ENCODE data around the gene WIPF1.

The WIPF1 gene

DNA sequence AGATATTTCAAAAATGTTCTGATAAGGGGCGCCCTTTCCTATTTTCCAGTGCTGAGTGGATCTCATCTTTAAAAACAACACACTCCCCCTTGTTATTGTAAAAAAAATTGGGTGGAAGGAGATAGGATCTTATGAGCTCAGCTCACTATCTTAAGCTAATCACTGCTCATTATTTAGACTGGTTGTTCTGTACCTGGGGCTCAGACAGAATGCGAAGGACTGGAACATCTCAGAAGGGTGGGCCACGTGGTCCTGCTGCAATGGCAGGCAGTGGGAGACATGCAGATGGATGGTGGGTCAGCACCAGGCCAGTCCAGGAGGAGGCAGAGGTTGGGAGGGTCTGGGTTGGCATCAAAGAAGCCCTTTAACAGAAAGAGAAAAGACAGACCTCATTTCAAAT, 62.5 kb downstream of the WIPF1 start:
- H3K4me3 ChIP-seq (ENCODE audit: low read depth, low read length): no peak overlapping the region
- no peak for DNase-seq (ENCODE audit: low read depth)
- no peak for TF ChIP-seq CTCF (IDR thresholded peaks at IDR 0.05; ENCODE audit: low read depth, low read length, missing control alignments)

DNA sequence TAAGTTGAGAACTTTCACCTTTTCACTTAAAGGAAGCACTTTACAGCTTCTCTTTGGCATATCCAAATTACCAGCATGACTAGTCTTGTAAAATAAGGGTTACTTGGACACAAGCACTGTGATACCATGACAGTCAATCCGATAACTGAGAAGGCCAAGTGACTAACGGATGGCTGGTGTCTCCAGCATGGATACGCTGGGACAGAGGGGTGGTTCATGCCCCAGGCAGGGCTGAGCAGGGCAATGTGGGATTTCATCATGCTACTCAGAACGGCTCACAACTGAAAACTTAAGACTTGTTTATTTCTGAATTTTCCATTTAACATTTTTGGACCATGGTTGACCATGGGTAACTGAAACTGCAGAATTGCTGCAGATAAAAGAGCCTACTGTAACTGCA, 67.7 kb downstream of the WIPF1 start:
- no peak for TF ChIP-seq CTCF (IDR thresholded peaks at IDR 0.05; ENCODE audit: low read depth, low read length, missing control alignments)
- H3K4me3 ChIP-seq (ENCODE audit: low read depth, low read length): no peak overlapping the region
- no peak for DNase-seq (ENCODE audit: low read depth)

- no peak for TF ChIP-seq CTCF (IDR thresholded peaks at IDR 0.05; ENCODE audit: low read depth, low read length, missing control alignments)
- no peak overlapping the region for H3K4me3 ChIP-seq (ENCODE audit: low read depth, low read length)
- no peak for DNase-seq (ENCODE audit: low read depth)
Measured at GRCh38 chr2:174527959-174528358, 69.6 kb downstream of the WIPF1 start.

GRCh38 chr2:174527101-174527721, 70.4 kb downstream of the WIPF1 start:
- H3K4me3 ChIP-seq (ENCODE audit: low read depth, low read length): no peak overlapping the region
- no peak for DNase-seq (ENCODE audit: low read depth)
- no peak for TF ChIP-seq CTCF (IDR thresholded peaks at IDR 0.05; ENCODE audit: low read depth, low read length, missing control alignments)

- no peak for DNase-seq (ENCODE audit: low read depth)
- no peak overlapping the region for H3K4me3 ChIP-seq (ENCODE audit: low read depth, low read length)
- no peak for TF ChIP-seq CTCF (IDR thresholded peaks at IDR 0.05; ENCODE audit: low read depth, low read length, missing control alignments)
Measured at GRCh38 chr2:174524527-174524926, 73.1 kb downstream of the WIPF1 start.

- TF ChIP-seq CTCF (IDR thresholded peaks at IDR 0.05; ENCODE audit: low read depth, low read length, missing control alignments): no peak
- no peak for DNase-seq (ENCODE audit: low read depth)
- H3K4me3 ChIP-seq (ENCODE audit: low read depth, low read length): no peak overlapping the region
Measured at GRCh38 chr2:174522553-174522952, 75.1 kb downstream of the WIPF1 start.

DNA sequence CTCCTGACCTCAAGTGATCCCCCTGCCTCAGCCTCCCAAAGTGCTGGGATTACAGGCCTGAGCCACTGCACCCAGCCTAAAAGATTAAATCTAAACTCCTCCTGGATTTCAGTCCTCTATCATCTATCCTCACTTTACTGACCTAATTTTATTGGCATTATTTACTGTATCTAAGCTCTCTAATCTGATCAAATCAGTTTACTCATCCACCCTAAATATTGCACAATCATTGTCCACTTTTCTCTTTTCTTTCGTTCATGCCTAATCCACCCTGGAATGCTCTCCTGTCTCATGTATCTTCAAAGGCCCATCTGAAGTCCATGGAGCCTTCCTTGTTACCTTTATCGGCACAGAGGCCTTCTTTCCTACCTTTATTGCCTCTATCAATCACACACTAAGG, 79.2 kb downstream of the WIPF1 start:
- DNase-seq (ENCODE audit: low read depth): no peak
- no peak overlapping the region for H3K4me3 ChIP-seq (ENCODE audit: low read depth, low read length)
- no peak for TF ChIP-seq CTCF (IDR thresholded peaks at IDR 0.05; ENCODE audit: low read depth, low read length, missing control alignments)
